HCT116 (cell line): ENCODE measurements around the gene ZMYM5. TPM values are rescaled to one million over a fixed set of nuclear protein-coding genes. Genes with fewer than 3 reads are reported as not detected.

Source experiments
- total RNA-seq: library from RNA; stranded (reverse); gene quantifications from one replicate; pipeline ENCODE4 v1.2.1, GENCODE V29; 2021; ENCODE audit not compliant: unreplicated experiment

Gene ZMYM5
- total RNA-seq, 1 experiment from 2014 or later, result 9.6 TPM

Other genes starting within 250 kb of the ZMYM5 start
- 21.5 TPM for gene MPHOSPH8, start 230.0 kb downstream of the ZMYM5 start, total RNA-seq
- 57.7 TPM for gene PSPC1, start 80.7 kb downstream of the ZMYM5 start, total RNA-seq
- 53.0 TPM for gene ZMYM2, start 95.1 kb upstream of the ZMYM5 start, total RNA-seq